GM18520 (cell line): ENCODE measurements around the gene MYOM1.
A peak's percentile ranks its signal among the peaks of the same experiment; 100 is the strongest.

Source experiments
- ATAC-seq: cut with Tn5 transposase; IDR thresholded peaks from one replicate; pipeline ENCODE4 v1.9.1; 2021; ENCODE audit not compliant: unreplicated experiment

MYOM1 gene

GRCh38 chr18:3219631-3220335 lies at the start of gene MYOM1:
Gene MYOM1, minus strand, starts transcription at chr18:3219968. Its CDS starts 4,745 bp downstream, at chr18:3215223.
- no peak for ATAC-seq

- ATAC-seq: no peak
Observed at GRCh38 chr18:3269241-3269913, 49.6 kb upstream of the MYOM1 start.

- no peak for ATAC-seq
Observed at GRCh38 chr18:3268306-3268705, 48.5 kb upstream of the MYOM1 start.

- no peak for ATAC-seq
Observed at GRCh38 chr18:3266062-3266608, 46.4 kb upstream of the MYOM1 start.

- ATAC-seq: no peak
Observed at GRCh38 chr18:3265564-3266033, 45.8 kb upstream of the MYOM1 start.

GRCh38 chr18:3264362-3264761 lies 44.6 kb upstream of the MYOM1 start:
- no peak for ATAC-seq

- ATAC-seq: no peak
Observed at GRCh38 chr18:3263132-3263700, 43.4 kb upstream of the MYOM1 start.

GRCh38 chr18:3262234-3263131 lies 42.7 kb upstream of the MYOM1 start:
- ATAC-seq: peak; percentile 15

- ATAC-seq: peak; percentile 81
Observed at GRCh38 chr18:3261373-3262233, 41.8 kb upstream of the MYOM1 start, which contains the start of gene MYL12B. Gene MYL12B, plus strand, starts transcription at chr18:3262133. Its CDS starts 10,766 bp downstream, at chr18:3272899.

- ATAC-seq: no peak
Observed at GRCh38 chr18:3260995-3261372, 41.2 kb upstream of the MYOM1 start.

GRCh38 chr18:3257627-3258120 lies 37.9 kb upstream of the MYOM1 start:
- no peak for ATAC-seq

GRCh38 chr18:3256693-3257626 lies 37.2 kb upstream of the MYOM1 start:
- no peak for ATAC-seq

- no peak for ATAC-seq
Observed at GRCh38 chr18:3255611-3256165, 35.9 kb upstream of the MYOM1 start.

GRCh38 chr18:3254725-3255124 lies 35.0 kb upstream of the MYOM1 start:
- no peak for ATAC-seq

GRCh38 chr18:3252843-3253242 lies 33.1 kb upstream of the MYOM1 start:
- ATAC-seq: no peak

- ATAC-seq: no peak
Observed at GRCh38 chr18:3251963-3252277, 32.2 kb upstream of the MYOM1 start.

- no peak for ATAC-seq
Observed at GRCh38 chr18:3251249-3251962, 31.6 kb upstream of the MYOM1 start.
